GM12801 (cell line): ENCODE measurements around the gene SERPINB2.

Experiments
- CTCF ChIP-seq: IDR thresholded peaks from one replicate; pipeline ENCODE4 v1.5.1; 2011; ENCODE audit warnings: control low read depth; ENCODE audit not compliant: insufficient read length; ENCODE audit errors: extremely low read depth

Gene SERPINB2

DNA sequence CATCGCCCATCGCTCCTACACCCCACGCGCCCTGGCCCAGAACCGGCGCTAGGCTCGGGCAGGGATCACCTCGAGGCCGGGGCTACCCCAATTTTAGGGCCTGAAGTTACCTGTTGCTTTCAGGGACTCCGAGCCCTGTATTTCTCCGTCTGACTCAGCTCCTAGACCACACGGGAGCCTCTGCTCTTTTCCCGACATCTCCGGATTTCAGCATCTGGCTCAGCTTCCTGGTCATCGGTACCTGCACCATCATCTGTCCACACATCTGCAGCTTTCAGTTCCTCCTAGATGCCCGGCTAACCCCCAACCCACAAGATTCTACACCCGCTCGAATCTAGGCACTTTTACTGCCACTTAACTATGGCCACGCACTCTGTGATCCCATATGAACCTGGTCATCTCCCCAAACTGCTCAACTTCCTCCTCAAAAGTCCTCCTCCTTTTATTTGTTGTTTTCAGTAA, 49.5 kb downstream of the SERPINB2 start:
- no peak for TF ChIP-seq CTCF

- TF ChIP-seq CTCF = no peak
These were observed 52.5 kb downstream of the SERPINB2 start for GRCh38 chr18:63940008-63940407.

- TF ChIP-seq CTCF = no peak
These were observed 59.7 kb downstream of the SERPINB2 start for GRCh38 chr18:63947051-63947790.

DNA sequence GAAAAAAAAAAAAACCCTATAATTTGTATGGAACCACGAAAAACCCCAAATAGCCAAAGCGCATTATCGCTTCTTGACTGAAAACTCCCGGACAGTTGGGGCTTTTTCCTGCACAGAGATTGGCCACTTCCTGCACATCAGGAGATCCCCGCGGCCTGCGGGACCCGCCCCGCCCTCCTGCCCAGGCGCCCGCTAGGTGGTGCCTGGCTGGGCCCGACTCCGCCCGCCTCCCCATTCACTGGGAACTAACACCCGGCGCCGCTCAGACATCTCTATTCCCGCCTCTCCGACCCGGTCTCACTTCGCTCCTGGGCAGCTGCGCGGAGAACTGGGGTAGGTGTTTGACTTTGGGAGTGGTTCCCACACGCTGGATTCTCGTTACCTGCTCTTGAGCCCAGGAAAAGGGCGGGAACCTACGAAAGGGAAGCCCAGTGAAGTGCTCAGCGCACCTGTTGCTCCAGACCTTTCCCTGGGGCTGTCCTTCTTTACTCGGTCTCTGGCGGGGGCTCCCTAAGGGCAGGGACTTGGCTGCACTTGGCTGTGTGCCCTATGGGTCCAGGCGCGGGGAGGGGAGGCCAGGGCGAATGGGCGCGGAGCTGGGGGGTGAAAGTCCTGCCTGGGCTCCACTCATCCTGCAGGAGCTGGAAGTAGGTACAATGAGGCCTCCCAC, 61.7 kb downstream of the SERPINB2 start, which contains the start of gene HMSD:
TSS of gene HMSD (plus strand) at position 234 of the 670 bp plus-strand sequence. CDS start 4,155 bp downstream, outside the sequence.
- no peak for TF ChIP-seq CTCF

DNA sequence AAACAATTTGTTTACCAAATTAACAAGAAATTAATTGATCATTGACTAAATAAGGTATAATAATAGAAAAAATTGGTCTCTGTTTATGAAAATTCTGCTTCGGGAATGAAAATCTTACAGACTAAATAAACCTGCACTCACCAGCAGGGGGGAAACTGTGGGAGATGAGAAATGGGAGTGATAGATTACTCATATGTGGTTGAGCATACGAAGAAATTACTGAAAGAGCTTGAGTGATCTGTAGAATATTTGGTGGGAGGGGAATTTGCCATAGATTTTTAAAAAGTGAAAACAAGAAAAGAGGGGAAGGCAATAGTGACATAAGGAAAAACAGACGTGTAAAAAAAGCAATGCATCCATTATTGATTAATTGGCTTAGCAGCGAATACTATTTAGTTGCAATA, 63.8 kb downstream of the SERPINB2 start:
- no peak for TF ChIP-seq CTCF
